ENCODE measurements around the gene PYGO1.

PYGO1 gene

DNA sequence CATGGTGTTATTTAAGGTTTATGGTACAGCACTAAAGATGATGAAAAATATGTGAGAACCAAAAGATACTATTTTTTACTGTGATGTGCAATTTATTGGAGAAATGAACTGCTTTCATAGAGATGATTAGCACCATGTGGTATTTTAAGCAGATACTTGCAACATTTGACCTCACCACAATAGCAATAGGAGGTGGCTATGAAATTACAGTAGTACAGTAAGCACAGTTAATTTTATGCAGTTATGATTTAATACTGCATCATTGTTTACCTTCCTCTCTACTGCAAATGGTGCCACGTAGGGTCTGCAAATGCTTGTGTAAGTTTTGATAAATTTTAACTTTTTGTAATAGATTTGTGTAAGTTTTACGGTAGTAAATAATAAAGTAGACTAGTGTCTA is 14.0 kb downstream of the PYGO1 start:
- in situ Hi-C loops (cut with MboI; ENCODE audit: low sequenced_read_pairs), result no loop called here

DNA sequence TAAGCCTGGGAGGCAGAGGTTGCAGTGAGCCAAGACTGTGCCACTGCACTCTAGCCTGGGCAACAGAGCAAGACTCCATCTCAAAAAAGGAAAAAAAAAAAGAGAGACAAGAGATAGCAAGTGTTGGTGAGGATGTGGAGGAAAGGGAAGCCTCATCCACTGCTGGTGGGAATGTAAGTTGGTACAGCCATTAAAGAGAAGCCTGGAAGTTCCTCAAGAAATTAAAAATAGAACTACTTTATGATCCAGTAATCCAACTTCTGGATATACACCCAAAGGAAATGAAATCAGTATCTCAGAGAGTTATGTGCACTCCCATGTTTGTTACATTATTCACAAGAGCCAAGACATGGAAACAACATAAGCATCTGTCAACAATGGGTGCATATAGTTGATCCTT is 14.9 kb downstream of the PYGO1 start:
- in situ Hi-C loops (cut with MboI; ENCODE audit: low sequenced_read_pairs), result no loop called here

- in situ Hi-C loops (cut with MboI; ENCODE audit: low sequenced_read_pairs), result no loop called here
Measured at GRCh38 chr15:55564347-55565145, 23.6 kb downstream of the PYGO1 start.

- in situ Hi-C loops (cut with MboI; ENCODE audit: low sequenced_read_pairs), result no loop called here
Measured at GRCh38 chr15:55562601-55563000, 25.5 kb downstream of the PYGO1 start.

DNA sequence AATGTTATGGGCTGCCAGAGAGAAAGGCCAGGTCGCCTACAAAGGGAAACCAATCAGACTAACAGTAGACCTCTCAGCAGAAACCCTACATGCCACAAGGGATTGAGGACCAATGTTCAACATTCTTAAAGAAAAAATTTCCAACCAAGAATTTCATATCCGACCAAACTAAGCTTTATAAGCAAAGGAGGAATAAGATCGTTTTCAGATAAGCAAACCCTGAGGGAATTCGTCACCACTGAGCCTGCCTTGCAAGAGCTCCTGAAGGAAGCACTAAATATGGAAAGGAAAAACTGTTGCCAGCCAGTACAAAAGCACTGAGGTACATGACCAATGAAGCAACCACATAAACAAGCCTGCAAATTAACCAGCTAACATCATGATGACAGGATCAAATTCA is 33.1 kb downstream of the PYGO1 start:
- in situ Hi-C loops (cut with MboI; ENCODE audit: low sequenced_read_pairs), result no loop called here

DNA sequence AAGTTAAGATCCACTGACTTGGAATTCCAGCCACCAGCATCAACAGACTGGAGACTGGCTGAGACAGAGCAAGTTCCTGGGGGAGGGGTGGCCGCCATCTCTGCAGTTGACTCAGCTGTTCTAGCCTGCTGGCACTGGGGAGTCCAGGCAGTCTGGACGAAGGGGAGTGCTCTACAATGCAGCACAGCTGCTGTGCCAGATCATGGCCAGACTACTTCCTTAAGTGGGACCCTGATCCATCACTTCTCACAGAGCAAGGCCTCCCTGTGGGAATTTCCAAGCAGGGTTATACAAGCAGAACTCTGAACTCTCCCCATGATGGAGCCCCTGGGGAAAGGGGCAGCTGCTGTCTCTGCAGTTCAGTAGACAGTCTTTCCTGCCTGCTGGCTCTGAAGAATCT is 35.2 kb downstream of the PYGO1 start:
- in situ Hi-C loops (cut with MboI; ENCODE audit: low sequenced_read_pairs), result no loop called here

DNA sequence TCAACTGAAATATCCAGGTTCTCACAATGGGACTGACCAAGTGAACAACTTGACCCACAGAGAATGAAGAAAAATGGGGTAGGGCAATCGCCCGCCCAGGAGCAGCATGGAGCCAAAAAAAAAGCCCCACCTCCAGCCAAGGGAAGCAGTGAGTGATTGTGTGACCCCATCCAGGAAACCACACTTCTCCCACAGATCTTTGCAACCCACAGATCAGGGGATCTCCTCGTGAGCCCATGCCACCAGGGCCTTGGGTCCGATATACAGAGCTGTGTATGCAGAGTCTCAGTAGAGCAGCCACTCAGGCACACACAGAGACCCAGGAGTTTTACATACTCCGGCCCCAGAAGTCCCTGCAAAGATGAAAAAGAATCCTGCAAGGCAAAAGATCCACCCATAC is 35.7 kb downstream of the PYGO1 start:
- in situ Hi-C loops (cut with MboI; ENCODE audit: low sequenced_read_pairs), result no loop called here

DNA sequence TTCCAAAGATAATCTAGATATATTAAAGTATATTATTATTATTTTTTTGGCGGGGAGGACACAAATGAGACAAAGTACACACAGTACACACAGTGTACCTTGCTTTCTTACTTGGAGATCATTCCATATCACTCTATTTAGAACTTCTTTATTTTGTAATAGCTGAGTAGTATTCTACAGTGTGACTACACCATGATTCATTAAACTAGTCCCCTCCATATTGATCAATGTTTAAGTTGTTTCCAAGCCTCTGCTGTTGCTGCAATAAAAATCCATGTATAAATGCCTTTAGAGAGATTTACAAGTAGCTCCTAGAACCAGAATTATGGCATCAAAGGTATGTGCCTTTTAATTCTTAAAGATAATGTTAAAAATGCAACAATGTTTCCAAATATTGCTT is 38.8 kb downstream of the PYGO1 start:
- in situ Hi-C loops (cut with MboI; ENCODE audit: low sequenced_read_pairs), result no loop called here

- in situ Hi-C loops (cut with MboI; ENCODE audit: low sequenced_read_pairs), result no loop called here
Measured at GRCh38 chr15:55546718-55547117, 41.4 kb downstream of the PYGO1 start.

DNA sequence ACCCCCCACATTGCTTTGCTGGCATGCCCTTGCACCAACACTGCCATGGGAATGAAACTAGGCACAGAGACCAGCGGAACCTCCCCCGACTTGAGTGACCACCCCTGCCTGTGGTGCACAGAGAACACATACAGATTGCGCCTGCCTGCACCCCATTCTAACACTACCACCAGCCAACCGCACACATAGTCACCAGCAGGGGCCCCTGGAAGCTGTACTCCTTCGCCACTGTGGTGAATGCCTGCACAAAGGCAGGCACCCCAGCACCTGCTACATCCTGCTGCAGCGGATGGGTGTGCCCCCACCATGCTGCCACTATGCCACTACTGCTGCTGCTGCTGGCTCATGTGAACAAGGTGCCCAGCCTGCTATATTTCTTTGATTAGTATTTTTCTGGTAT is 52.7 kb downstream of the PYGO1 start:
- in situ Hi-C loops (cut with MboI; ENCODE audit: low sequenced_read_pairs), result no loop called here

GRCh38 chr15:55532944-55533343 is 55.2 kb downstream of the PYGO1 start:
- in situ Hi-C loops (cut with MboI; ENCODE audit: low sequenced_read_pairs), result no loop called here

DNA sequence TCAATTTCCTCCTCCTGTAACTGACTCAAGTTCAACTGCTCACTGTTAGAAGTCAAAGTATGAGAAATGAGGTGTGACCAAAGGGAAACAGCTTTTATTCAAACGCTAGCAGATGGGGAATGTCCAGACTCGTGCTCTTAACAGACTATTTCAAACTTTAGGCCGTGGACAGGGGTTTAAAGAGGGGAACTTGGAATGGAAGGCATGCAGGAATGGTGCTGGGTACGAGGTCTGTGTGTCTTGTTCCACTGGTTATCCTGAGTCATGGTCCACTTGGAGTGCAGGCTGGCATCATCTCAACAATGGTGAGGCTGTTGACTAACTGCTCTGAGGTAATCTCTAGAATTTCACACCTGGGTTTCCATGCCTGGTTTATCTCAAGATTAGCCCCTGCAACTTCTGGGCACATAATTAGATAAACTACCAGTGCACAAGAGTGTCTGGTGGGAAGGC is 57.3 kb downstream of the PYGO1 start:
- in situ Hi-C loops (cut with MboI; ENCODE audit: low sequenced_read_pairs), result no loop called here

GRCh38 chr15:55528812-55529211 is 59.3 kb downstream of the PYGO1 start:
- in situ Hi-C loops (cut with MboI; ENCODE audit: low sequenced_read_pairs), result no loop called here

GRCh38 chr15:55527150-55527549 is 61.0 kb downstream of the PYGO1 start:
- in situ Hi-C loops (cut with MboI; ENCODE audit: low sequenced_read_pairs), result no loop called here

GRCh38 chr15:55526559-55527036 is 61.5 kb downstream of the PYGO1 start:
- in situ Hi-C loops (cut with MboI; ENCODE audit: low sequenced_read_pairs), result no loop called here

DNA sequence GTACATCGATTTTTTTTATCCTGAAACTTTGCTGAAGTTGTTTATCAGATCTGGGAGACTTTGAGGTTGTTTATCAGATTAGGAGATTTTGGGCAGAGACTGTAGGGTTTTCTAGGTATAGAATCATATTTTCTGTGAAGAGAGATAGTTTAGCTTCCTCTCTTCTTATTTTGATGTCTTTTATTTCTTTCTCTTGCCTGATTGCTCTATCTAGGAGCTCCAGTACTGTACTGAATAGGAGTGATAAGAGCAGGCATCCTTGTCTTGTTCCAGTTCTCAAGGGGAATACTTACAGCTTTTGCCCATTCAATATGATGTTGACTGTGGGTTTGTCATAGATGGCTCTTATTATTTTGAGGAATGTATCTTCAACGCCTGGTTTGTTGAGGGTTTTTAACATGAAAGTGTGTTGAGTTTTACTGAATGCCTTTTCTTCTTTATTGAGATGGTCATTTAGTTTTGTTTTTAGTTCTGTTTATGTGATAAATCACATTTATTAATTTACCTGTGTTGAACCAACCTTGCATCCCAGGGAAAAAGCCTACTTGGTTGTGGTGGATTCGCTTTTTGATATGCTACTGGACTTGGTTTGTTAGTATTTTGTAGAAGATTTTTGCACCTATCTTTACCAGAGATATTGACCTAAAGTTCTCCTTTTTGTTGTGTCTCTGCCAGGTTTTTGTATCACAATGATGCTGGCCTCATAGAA is 65.2 kb downstream of the PYGO1 start:
- in situ Hi-C loops (cut with MboI; ENCODE audit: low sequenced_read_pairs), result no loop called here

DNA sequence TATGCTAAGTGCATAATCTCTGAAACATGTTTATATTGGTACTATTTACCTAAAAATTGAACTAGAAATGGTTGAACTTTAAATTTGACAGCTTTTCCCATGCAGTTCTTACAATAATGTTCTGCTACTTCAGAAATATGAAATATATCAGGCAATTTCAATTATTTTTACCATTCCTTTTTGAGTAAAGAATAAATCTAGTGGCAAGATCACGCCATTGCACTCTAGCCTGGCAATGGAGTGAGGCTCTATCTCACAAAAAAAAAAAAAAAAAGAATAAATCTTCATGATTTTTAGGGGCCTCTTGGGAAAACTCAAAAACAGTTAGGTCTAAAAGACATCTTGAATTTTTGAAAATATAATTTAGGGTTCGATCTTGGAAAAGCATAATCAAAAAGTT is 69.5 kb downstream of the PYGO1 start:
- in situ Hi-C loops (cut with MboI; ENCODE audit: low sequenced_read_pairs), result no loop called here

DNA sequence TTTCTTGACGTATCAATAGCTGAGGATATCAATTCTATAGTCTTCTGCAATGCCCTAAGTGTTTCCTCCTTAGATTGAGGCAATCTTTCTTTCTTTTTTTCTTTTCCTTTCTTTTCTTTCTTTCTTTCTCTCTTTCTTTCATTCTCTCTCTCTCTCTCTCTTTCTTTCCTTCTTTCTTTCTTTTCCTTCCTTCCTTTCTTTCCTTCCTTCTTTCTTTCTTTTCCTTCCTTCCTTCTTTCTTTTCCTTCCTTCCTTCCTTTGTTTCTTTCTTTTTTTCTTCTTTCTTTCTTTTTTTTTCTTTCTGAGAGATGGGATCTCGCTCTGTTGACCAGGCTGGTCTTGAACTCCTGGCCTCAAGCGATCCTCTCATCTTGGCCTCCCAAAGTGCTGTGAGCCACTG is 70.1 kb downstream of the PYGO1 start:
- in situ Hi-C loops (cut with MboI; ENCODE audit: low sequenced_read_pairs), result no loop called here

DNA sequence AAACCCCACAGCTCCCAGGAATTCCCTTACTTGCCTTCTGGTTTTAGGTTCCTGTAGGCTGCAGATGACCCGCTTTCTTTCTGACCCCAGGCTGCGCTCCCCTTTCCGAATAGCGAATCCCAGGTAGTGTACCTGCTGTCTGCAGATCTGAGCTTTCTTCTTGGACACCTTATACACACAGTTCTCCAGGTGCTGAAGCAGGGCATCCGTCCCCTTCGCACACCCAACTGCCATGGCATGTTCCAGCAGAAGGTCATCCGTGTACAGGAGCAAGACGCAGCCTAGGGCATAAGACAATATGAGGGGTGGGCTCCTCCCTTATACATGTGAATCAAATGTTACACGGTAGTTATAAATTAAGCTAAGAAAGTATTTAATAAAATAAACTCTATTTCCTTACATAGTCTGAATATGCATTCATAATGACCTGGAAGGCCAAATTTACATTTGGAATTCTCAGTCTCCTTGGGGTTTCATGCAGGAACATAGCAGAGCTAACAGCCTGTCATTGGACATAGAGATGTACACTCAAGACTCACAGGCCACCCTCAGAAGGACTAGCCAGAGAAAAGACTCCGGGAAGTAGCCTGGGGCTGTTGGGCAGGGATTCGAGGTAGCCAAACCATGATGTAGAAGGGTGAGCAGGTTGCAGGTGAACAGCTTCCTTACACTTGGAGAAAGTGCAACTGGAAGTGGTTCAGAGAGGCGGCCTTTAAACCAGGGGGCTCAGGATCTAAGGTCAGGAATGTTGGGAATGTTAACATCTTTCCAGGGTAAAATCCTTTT is 72.0 kb downstream of the PYGO1 start:
- in situ Hi-C loops (cut with MboI; ENCODE audit: low sequenced_read_pairs), result no loop called here

DNA sequence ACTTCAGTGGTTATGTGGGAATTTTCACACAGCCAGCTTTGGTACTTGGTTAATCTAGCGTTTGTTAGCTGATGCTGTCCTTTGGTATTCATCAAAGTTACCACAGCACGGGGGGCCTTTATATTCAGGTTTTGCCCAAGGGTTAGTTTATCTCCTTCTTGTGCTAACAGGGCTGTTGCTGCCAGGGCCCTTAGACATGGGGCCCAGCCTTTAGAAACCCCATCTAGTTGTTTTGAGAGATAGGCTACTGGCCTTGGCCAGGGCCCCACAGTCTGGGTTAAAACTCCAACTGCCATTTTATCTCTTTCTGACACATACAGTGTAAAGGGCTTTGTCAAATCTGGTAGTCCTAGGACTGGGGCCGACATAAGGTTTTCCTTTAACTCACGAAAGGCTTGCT is 72.7 kb downstream of the PYGO1 start:
- in situ Hi-C loops (cut with MboI; ENCODE audit: low sequenced_read_pairs), result no loop called here

GRCh38 chr15:55514414-55514850 is 73.7 kb downstream of the PYGO1 start:
- in situ Hi-C loops (cut with MboI; ENCODE audit: low sequenced_read_pairs), result no loop called here
